B cell (primary cell): ENCODE data around the gene ZNF827. TPM values are rescaled to one million over a fixed set of nuclear protein-coding genes. Genes with fewer than 3 reads are reported as not detected.

Experiments
- ATAC-seq: fragments of 200-7000 bp; cut with Tn5 transposase; one replicate; pipeline ENCODE4 v1.10.0; 2021; ENCODE audit warnings: low read depth, mild to moderate bottlenecking, moderate number of reproducible peaks, moderate library complexity
- CTCF ChIA-PET: fragments of 350-600 bp; sonication (Branson Sonifier 250); formaldehyde crosslinking; loops from one replicate; lab custom pipeline; 2021; ENCODE audit warnings: antibody characterized with exemption, inconsistent platforms; lab: Charles Lee
- POLR2A ChIA-PET: fragments of 350-600 bp; sonication (Branson Sonifier 250); formaldehyde crosslinking; loops from one replicate; lab custom pipeline; 2021; ENCODE audit warnings: antibody characterized with exemption; lab: Charles Lee
- DNase-seq: peaks from one replicate; pipeline ENCODE4 v3.0.0; 2013
- H2AFZ ChIP-seq: 2 replicates; pipeline ENCODE4 v1.6.1; 2012; ENCODE audit warnings: mild to moderate bottlenecking, low read depth, low read length; ENCODE audit not compliant: insufficient read depth, poor library complexity, severe bottlenecking
- H3K27ac ChIP-seq, 2 donors: 1 replicate in 1 of 2; 2 replicates in 1 of 2; pipeline ENCODE4 v1.5.1; 2012 to 2013; ENCODE audit warnings: low read length in 2 of 2, mild to moderate bottlenecking in 2 of 2, moderate library complexity in 1 of 2
- H3K27me3 ChIP-seq, 4 experiments: fragments of 200-600 bp in 1 of 4; sonication (generic) in 1 of 4; replicated peaks in 1 of 4; 1 replicate in 2 of 4; 2 replicates in 2 of 4; pipeline versions ENCODE4 v1.6.1 to v1.7.0; 2013 to 2016; ENCODE audit warnings: low read length in 3 of 4, mild to moderate bottlenecking in 2 of 4, mixed read lengths in 1 of 4, moderate library complexity in 1 of 4; ENCODE audit not compliant: insufficient read depth in 4 of 4, control insufficient read depth in 3 of 4; ENCODE audit errors: control extremely low read depth in 1 of 4
- H3K36me3 ChIP-seq, 2 experiments: replicated peaks in 1 of 2; 1 replicate in 1 of 2; 2 replicates in 1 of 2; pipeline versions ENCODE4 v1.6.1 to v1.7.1; 2013; ENCODE audit warnings: low read length in 1 of 2; ENCODE audit not compliant: insufficient read depth in 2 of 2, control insufficient read depth in 1 of 2; ENCODE audit errors: control extremely low read depth in 1 of 2, extremely low read depth in 1 of 2
- H3K4me1 ChIP-seq, 2 donors: fragments of 200-600 bp in 1 of 2; sonication (generic) in 1 of 2; 1 replicate in 1 of 2; 2 replicates in 1 of 2; pipeline versions ENCODE4 v1.5.1 to v1.6.1; 2013 to 2017; ENCODE audit warnings: low read length in 2 of 2; ENCODE audit not compliant: control insufficient read depth in 2 of 2, insufficient read depth in 2 of 2
- H3K4me2 ChIP-seq: replicated peaks from 2 replicates; pipeline ENCODE3; 2012; ENCODE audit warnings: mild to moderate bottlenecking, low read depth, low read length; ENCODE audit not compliant: poor library complexity, severe bottlenecking
- H3K4me3 ChIP-seq, 5 experiments: fragments of 200-600 bp in 1 of 5; sonication (generic) in 1 of 5; 1 replicate in 3 of 5; 2 replicates in 2 of 5; pipeline versions ENCODE4 v1.5.1 to v1.7.0; 2011 to 2016; ENCODE audit warnings: low read length in 4 of 5, mild to moderate bottlenecking in 4 of 5, low read depth in 2 of 5, control low read depth in 1 of 5, moderate library complexity in 1 of 5; ENCODE audit not compliant: insufficient read depth in 1 of 5; ENCODE audit errors: control extremely low read depth in 1 of 5, extremely low read depth in 1 of 5
- H3K79me2 ChIP-seq: fragments of 200-600 bp; sonication (generic); one replicate; pipeline ENCODE4 v1.6.0; 2016; ENCODE audit warnings: low read length; ENCODE audit not compliant: control insufficient read depth, insufficient read depth
- H3K9ac ChIP-seq: fragments of 200-600 bp; sonication (generic); 2 replicates; pipeline ENCODE4 v1.6.1; 2017; ENCODE audit warnings: mild to moderate bottlenecking, low read length, moderate library complexity
- H3K9me3 ChIP-seq, 3 donors: one replicate each; pipeline versions ENCODE4 v1.6.1 to v1.7.1; 2013; ENCODE audit warnings: low read length in 2 of 3; ENCODE audit not compliant: control insufficient read depth in 2 of 3, insufficient read depth in 1 of 3; ENCODE audit errors: control extremely low read depth in 1 of 3
- H4K20me1 ChIP-seq: 2 replicates; pipeline ENCODE4 v1.6.0; 2012; ENCODE audit warnings: mild to moderate bottlenecking, low read length; ENCODE audit not compliant: insufficient read depth, control insufficient read depth, poor library complexity, severe bottlenecking
- H3K27ac Mint-ChIP-seq: one replicate; pipeline ENCODE4 v1.8.0; 2021; ENCODE audit warnings: mixed read lengths
- H3K27me3 Mint-ChIP-seq: one replicate; pipeline ENCODE4 v1.8.0; 2021; ENCODE audit warnings: mixed read lengths
- H3K4me1 Mint-ChIP-seq: one replicate; pipeline ENCODE4 v1.8.0; 2021; ENCODE audit warnings: mixed read lengths
- H3K4me3 Mint-ChIP-seq: one replicate; pipeline ENCODE4 v1.8.0; 2021; ENCODE audit warnings: mixed read lengths
- H3K9me3 Mint-ChIP-seq: one replicate; pipeline ENCODE4 v1.8.0; 2022; ENCODE audit warnings: mixed read lengths; ENCODE audit not compliant: insufficient read depth
- CTCF ChIP-seq: fragments of 200-600 bp; IDR thresholded peaks from one replicate; pipeline ENCODE4 v1.8.0; 2022; ENCODE audit warnings: antibody characterized with exemption, mild to moderate bottlenecking
- EZH2 ChIP-seq: IDR thresholded peaks from 2 replicates; pipeline ENCODE4 v1.6.1; 2012; ENCODE audit warnings: borderline replicate concordance, low read depth, mild to moderate bottlenecking, moderate library complexity, low read length; ENCODE audit not compliant: insufficient read depth, poor library complexity, severe bottlenecking
- WGBS: methylation state at CpG from one replicate; pipeline ENCODE4 v1.1.5; 2013; ENCODE audit warnings: missing lambda C conversion rate; ENCODE audit not compliant: insufficient coverage; 5-methylcytosine and 5-hydroxymethylcytosine counted together
- intact Hi-C: fragments of 100-400 bp; cut with micrococcal nuclease; formaldehyde crosslinking; loops from one replicate; pipeline ENCODE4 v1.10.0; 2022
- polyA plus RNA-seq: library from polyadenylated mRNA; depleted of rRNA; stranded (reverse); fragments of >200 nt; gene quantifications from 2 replicates; pipeline ENCODE4 v1.2.3, GENCODE V29; 2012
- total RNA-seq, 2 donors: library from RNA; stranded (reverse); fragments of 120-200 nt in 1 of 2; gene quantifications; 1 replicate in 1 of 2; 2 replicates in 1 of 2; pipeline versions ENCODE4 v1.2.3 to v1.2.4, GENCODE V29; 2013 to 2022

The ZNF827 gene
- total and polyA plus RNA-seq, 2 donors (not counting 1 experiment from before 2014, with no cell fraction given), result 20.6 to 30.1 TPM

- no peak overlapping the region for H2AFZ ChIP-seq
- H3K27ac Mint-ChIP-seq, result no peak overlapping the region
- H3K9ac ChIP-seq, result no peak overlapping the region
- WGBS, result no CpG with 5 or more reads among the region's 1 CpG
- no peak overlapping the region for H3K4me3 ChIP-seq
- H3K27me3 Mint-ChIP-seq, result no peaks in the 10 kb centered on the region
- no peak overlapping the region for H3K4me2 ChIP-seq
- no peaks in the 10 kb centered on the region for H3K27me3 ChIP-seq
- peaks cover under 1% of the 10 kb centered on the region for H3K9me3 Mint-ChIP-seq
- ChIA-PET POLR2A (no interaction called here), CTCF (no interaction called here)
- H3K27ac ChIP-seq, result no peak overlapping the region
- DNase-seq (no peak), ATAC-seq (no peak)
- H3K79me2 ChIP-seq, result no peaks in the 10 kb centered on the region
- TF ChIP-seq EZH2 (no peak), CTCF (no peak)
- intact Hi-C loops, result no loop called here
- H3K4me3 Mint-ChIP-seq, result no peak overlapping the region
- peaks cover 4% of the 10 kb centered on the region for H3K4me1 Mint-ChIP-seq
- peaks cover 0 to 4% (median 3%) of the 10 kb centered on the region in 3 donors for H3K9me3 ChIP-seq
- H3K36me3 ChIP-seq, result peaks cover 11 to 39% of the 10 kb centered on the region in 2 experiments
- no peaks in the 10 kb centered on the region for H3K4me1 ChIP-seq
- no peaks in the 10 kb centered on the region for H4K20me1 ChIP-seq
Measured at GRCh38 chr4:145815626-145816025, 123.0 kb downstream of the ZNF827 start.

GRCh38 chr4:145815027-145815612, 123.5 kb downstream of the ZNF827 start:
- H3K9ac ChIP-seq, result no peak overlapping the region
- no peak overlapping the region for H3K27ac ChIP-seq
- ATAC-seq (no peak), DNase-seq (no peak)
- no peaks in the 10 kb centered on the region for H3K79me2 ChIP-seq
- H3K27me3 ChIP-seq, result no peaks in the 10 kb centered on the region
- intact Hi-C loops, result no loop called here
- Mint-ChIP-seq H3K4me1 (peaks cover 1% of the 10 kb centered on the region), H3K9me3 (peaks cover 4% of the 10 kb centered on the region), H3K27me3 (no peaks in the 10 kb centered on the region), H3K27ac (no peak overlapping the region), H3K4me3 (no peak overlapping the region)
- TF ChIP-seq CTCF, result no peak
- TF ChIP-seq EZH2, result no peak
- POLR2A ChIA-PET, result no interaction called here
- H3K36me3 ChIP-seq, result peaks cover 11 to 39% of the 10 kb centered on the region in 2 experiments
- no peak overlapping the region for H2AFZ ChIP-seq
- peaks cover 0 to 6% (median 4%) of the 10 kb centered on the region in 3 donors for H3K9me3 ChIP-seq
- WGBS, result 100% methylated on average over 1 of the region's 1 CpG
- CTCF ChIA-PET, result no interaction called here
- H4K20me1 ChIP-seq, result no peaks in the 10 kb centered on the region
- no peak overlapping the region for H3K4me3 ChIP-seq
- H3K4me2 ChIP-seq, result no peak overlapping the region
- H3K4me1 ChIP-seq, result no peaks in the 10 kb centered on the region
